HEK293 (cell line): ENCODE data around the gene SHCBP1L.
A peak's percentile ranks its signal among the peaks of the same experiment; 100 is the strongest.

Experiments
- CTCF ChIA-PET: fragments of 350-600 bp; formaldehyde crosslinking; extraction: SDS; loops from one replicate; lab custom pipeline; 2021; ENCODE audit warnings: antibody characterized with exemption; lab: Yijun Ruan, JAX
- POLR2A ChIA-PET: fragments of 300-600 bp; formaldehyde crosslinking; extraction: SDS; loops from one replicate; lab custom pipeline; 2020; ENCODE audit warnings: antibody characterized with exemption, inconsistent platforms; lab: Yijun Ruan, JAX
- H3K27ac ChIP-seq: fragments of 200-500 bp; sonication (Bioruptor generic); 2 replicates; pipeline ENCODE4 v1.5.1; 2014; ENCODE audit warnings: low read depth, low read length, control low read depth, inconsistent platforms; ENCODE audit errors: extremely low read depth
- H3K36me3 ChIP-seq, 2 experiments: fragments of 200-500 bp in 1 of 2; sonication (Bioruptor generic) in 1 of 2; 1 replicate in 1 of 2; 2 replicates in 1 of 2; pipeline ENCODE4 v1.5.1; 2014 to 2017; ENCODE audit warnings: inconsistent platforms in 2 of 2, low read length in 2 of 2; ENCODE audit not compliant: control insufficient read depth in 2 of 2, insufficient read depth in 1 of 2
- H3K4me1 ChIP-seq: fragments of 200-500 bp; sonication (Bioruptor generic); 2 replicates; pipeline ENCODE4 v1.5.1; 2014; ENCODE audit warnings: mild to moderate bottlenecking, low read length, inconsistent platforms; ENCODE audit not compliant: control insufficient read depth, insufficient read depth
- H3K4me3 ChIP-seq: 2 replicates; pipeline ENCODE4 v1.5.1; 2011; ENCODE audit warnings: low read depth, mild to moderate bottlenecking, control low read depth, low read length, moderate library complexity
- H3K9me3 ChIP-seq: fragments of 200-500 bp; sonication (Bioruptor generic); 2 replicates; pipeline ENCODE4 v1.5.1; 2014; ENCODE audit warnings: low read depth, low read length, inconsistent platforms; ENCODE audit not compliant: control insufficient read depth, insufficient read depth
- BCL11A ChIP-seq: fragments of 450-650 bp; formaldehyde crosslinking; IDR thresholded peaks from 2 replicates; pipeline ENCODE4 v1.5.1; 2016; ENCODE audit warnings: low read depth, missing biosample characterization, missing genetic modification characterization
- EGR2 ChIP-seq: fragments of 450-650 bp; formaldehyde crosslinking; IDR thresholded peaks from 2 replicates; pipeline ENCODE4 v1.5.1; 2016; ENCODE audit warnings: low read depth, missing biosample characterization, missing genetic modification characterization
- IKZF3 ChIP-seq: fragments of 450-650 bp; IDR thresholded peaks from 2 replicates; pipeline ENCODE4 v1.5.0; 2018; ENCODE audit warnings: missing biosample characterization, mild to moderate bottlenecking, missing genetic modification characterization, moderate library complexity
- KLF8 ChIP-seq: fragments of 450-650 bp; formaldehyde crosslinking; IDR thresholded peaks from 2 replicates; pipeline ENCODE4 v1.5.1; 2016; ENCODE audit warnings: missing biosample characterization, missing genetic modification characterization
- PATZ1 ChIP-seq: fragments of 450-650 bp; formaldehyde crosslinking; IDR thresholded peaks from 2 replicates; pipeline ENCODE4 v1.5.1; 2016; ENCODE audit warnings: missing biosample characterization, missing genetic modification characterization
- SCRT2 ChIP-seq: fragments of 450-650 bp; formaldehyde crosslinking; IDR thresholded peaks from 2 replicates; pipeline ENCODE4 v1.5.1; 2016; ENCODE audit warnings: missing biosample characterization, missing genetic modification characterization
- SP2 ChIP-seq: fragments of 450-650 bp; formaldehyde crosslinking; IDR thresholded peaks from 2 replicates; pipeline ENCODE4 v1.5.1; 2016; ENCODE audit warnings: missing biosample characterization, missing genetic modification characterization
- ZBTB44 ChIP-seq: fragments of 450-650 bp; IDR thresholded peaks from 2 replicates; pipeline ENCODE4 v1.5.1; 2018; ENCODE audit warnings: missing biosample characterization, mild to moderate bottlenecking, missing genetic modification characterization
- ZNF112 ChIP-seq: fragments of 450-650 bp; formaldehyde crosslinking; IDR thresholded peaks from 2 replicates; pipeline ENCODE4 v1.5.0; 2017; ENCODE audit warnings: missing biosample characterization, missing genetic modification characterization
- ZNF155 ChIP-seq: fragments of 450-650 bp; formaldehyde crosslinking; IDR thresholded peaks from 2 replicates; pipeline ENCODE4 v1.5.1; 2016; ENCODE audit warnings: missing biosample characterization, missing genetic modification characterization
- ZNF174 ChIP-seq: fragments of 450-650 bp; formaldehyde crosslinking; IDR thresholded peaks from 2 replicates; pipeline ENCODE4 v1.5.0; 2017; ENCODE audit warnings: missing biosample characterization, mild to moderate bottlenecking, missing genetic modification characterization
- ZNF175 ChIP-seq: fragments of 450-650 bp; formaldehyde crosslinking; IDR thresholded peaks from 2 replicates; pipeline ENCODE4 v1.5.1; 2016; ENCODE audit warnings: missing biosample characterization, missing genetic modification characterization
- ZNF513 ChIP-seq: fragments of 450-650 bp; IDR thresholded peaks from 2 replicates; pipeline ENCODE4 v1.5.1; 2018; ENCODE audit warnings: missing biosample characterization, missing genetic modification characterization
- ZNF521 ChIP-seq: fragments of 450-650 bp; formaldehyde crosslinking; IDR thresholded peaks from 2 replicates; pipeline ENCODE4 v1.5.1; 2017; ENCODE audit warnings: missing biosample characterization, mild to moderate bottlenecking, missing genetic modification characterization
- ZNF555 ChIP-seq: fragments of 450-650 bp; formaldehyde crosslinking; conservative IDR thresholded peaks from 2 replicates; pipeline ENCODE4 v1.5.1; 2017; ENCODE audit warnings: missing biosample characterization, mild to moderate bottlenecking, missing genetic modification characterization, inconsistent platforms
- ZNF623 ChIP-seq: fragments of 450-650 bp; formaldehyde crosslinking; IDR thresholded peaks from 2 replicates; pipeline ENCODE4 v1.5.1; 2016; ENCODE audit warnings: missing biosample characterization, missing genetic modification characterization
- ZNF629 ChIP-seq: fragments of 450-650 bp; formaldehyde crosslinking; IDR thresholded peaks from 2 replicates; pipeline ENCODE4 v1.5.1; 2017; ENCODE audit warnings: missing biosample characterization, missing genetic modification characterization
- ZNF692 ChIP-seq: fragments of 450-650 bp; formaldehyde crosslinking; IDR thresholded peaks from 2 replicates; pipeline ENCODE4 v1.5.1; 2016; ENCODE audit warnings: missing biosample characterization, missing genetic modification characterization
- ZNF701 ChIP-seq: fragments of 450-650 bp; formaldehyde crosslinking; IDR thresholded peaks from 2 replicates; pipeline ENCODE4 v1.5.1; 2016; ENCODE audit warnings: missing biosample characterization, missing genetic modification characterization
- ZNF747 ChIP-seq: fragments of 450-650 bp; formaldehyde crosslinking; IDR thresholded peaks from 2 replicates; pipeline ENCODE4 v1.5.1; 2016; ENCODE audit warnings: missing biosample characterization, missing genetic modification characterization

Gene SHCBP1L

GRCh38 chr1:182885591-182885990 is 67.4 kb downstream of the SHCBP1L start:
- ChIA-PET CTCF (interaction anchor here (0.6 kb wide), 1 partner anchor 1191 kb away, joined by 4 read pairs; no protein-coding TSS in a partner anchor), POLR2A (no interaction called here)
- Histone ChIP-seq H3K27ac (no peak overlapping the region), H3K36me3 (peaks cover 77 to 94% of the 10 kb centered on the region in 2 experiments), H3K4me1 (no peaks in the 10 kb centered on the region), H3K4me3 (no peak overlapping the region), H3K9me3 (no peaks in the 10 kb centered on the region)
- no peak for TF ChIP-seq ZBTB44
- TF ChIP-seq ZNF513 (tag by site-specific recombination): peak; percentile 12; the same call in 1 of the 2 replicates

GRCh38 chr1:182884872-182885271 is 68.1 kb downstream of the SHCBP1L start:
- CTCF ChIA-PET: interaction anchor here (0.6 to 0.7 kb wide), 2 partner anchors 343 to 1190 kb away, joined by 3 to 4 read pairs; no protein-coding TSS in a partner anchor
- Histone ChIP-seq H3K36me3 (peaks cover 84 to 97% of the 10 kb centered on the region in 2 experiments), H3K4me3 (no peak overlapping the region)

GRCh38 chr1:182877842-182878241 is 75.1 kb downstream of the SHCBP1L start:
- H3K36me3 ChIP-seq: peaks cover 97 to 100% of the 10 kb centered on the region in 2 experiments
- no peaks in the 10 kb centered on the region for H3K9me3 ChIP-seq
- no peak overlapping the region for H3K4me3 ChIP-seq
- ChIA-PET CTCF (no interaction called here), POLR2A (no interaction called here)
- no peak for TF ChIP-seq PATZ1 (tag by site-specific recombination)
- no peak for TF ChIP-seq EGR2
- TF ChIP-seq ZNF521: no peak
- TF ChIP-seq BCL11A (tag by site-specific recombination): no peak
- TF ChIP-seq ZBTB44: no peak
- TF ChIP-seq ZNF692 (tag by site-specific recombination): no peak
- no peak for TF ChIP-seq KLF8 (tag by site-specific recombination)
- TF ChIP-seq ZNF747 (tag by site-specific recombination): no peak
- TF ChIP-seq ZNF555 (tag by site-specific recombination): no peak
- TF ChIP-seq ZNF175: no peak
- TF ChIP-seq ZNF629 (tag by site-specific recombination): no peak
- no peak for TF ChIP-seq SP2 (tag by site-specific recombination)
- no peak for TF ChIP-seq ZNF701
- no peak for TF ChIP-seq IKZF3
- no peak for TF ChIP-seq ZNF112 (tag by site-specific recombination)
- no peak for TF ChIP-seq SCRT2 (tag by site-specific recombination)
- no peak for TF ChIP-seq ZNF623
- H3K4me1 ChIP-seq: no peaks in the 10 kb centered on the region
- H3K27ac ChIP-seq: no peak overlapping the region

More at GRCh38 chr1:182884872-182885271, 68.1 kb downstream of the SHCBP1L start:
- TF ChIP-seq ZNF174 (tag by site-specific recombination) (no peak), ZNF155 (tag by site-specific recombination) (no peak)
- Histone ChIP-seq H3K9me3 (no peaks in the 10 kb centered on the region), H3K27ac (no peak overlapping the region), H3K4me1 (no peaks in the 10 kb centered on the region)
- POLR2A ChIA-PET: no interaction called here
